GDM1 (cell line): Measurements from ENCODE around the gene RCCD1.

Source experiments
- DNase-seq: peaks from one replicate; lab custom pipeline; 2025; lab: John Stamatoyannopoulos, UW

The RCCD1 gene

GRCh38 chr15:90945091-90945490 lies 9.6 kb upstream of the RCCD1 start:
- no peak for DNase-seq

GRCh38 chr15:90946538-90946937 lies 8.1 kb upstream of the RCCD1 start:
- DNase-seq, result no peak

DNA sequence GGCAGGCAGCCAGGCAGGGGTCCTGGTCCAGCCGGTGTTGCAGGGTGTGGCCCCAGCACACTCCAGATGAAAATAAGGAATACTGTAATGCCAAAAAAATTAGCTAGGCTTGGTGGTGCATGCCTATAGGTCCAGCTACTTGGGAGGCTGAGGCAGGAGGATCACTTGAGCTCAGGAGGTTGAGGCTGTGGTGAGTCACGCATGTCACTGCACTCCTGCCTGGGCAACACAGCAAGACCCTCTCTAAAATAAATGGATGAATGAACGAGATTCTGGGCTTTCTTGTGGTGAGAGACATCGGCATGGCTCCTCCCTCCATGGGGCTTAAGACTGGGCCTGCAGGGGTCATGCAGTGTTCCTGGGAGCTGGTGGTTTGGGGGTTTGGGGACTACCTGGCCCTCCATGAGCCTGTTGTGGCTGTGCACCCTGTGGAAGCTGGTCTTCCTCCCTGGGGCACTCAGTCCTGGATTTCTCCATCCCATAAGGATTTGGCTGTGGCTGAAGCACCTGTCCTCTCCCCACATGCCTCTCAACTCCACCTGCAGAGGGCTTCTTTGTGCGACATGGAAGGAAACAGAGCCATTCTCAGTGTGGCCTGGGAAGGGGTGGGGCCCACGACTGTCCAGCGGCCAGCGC lies 7.6 kb upstream of the RCCD1 start:
- DNase-seq, result no peak

DNA sequence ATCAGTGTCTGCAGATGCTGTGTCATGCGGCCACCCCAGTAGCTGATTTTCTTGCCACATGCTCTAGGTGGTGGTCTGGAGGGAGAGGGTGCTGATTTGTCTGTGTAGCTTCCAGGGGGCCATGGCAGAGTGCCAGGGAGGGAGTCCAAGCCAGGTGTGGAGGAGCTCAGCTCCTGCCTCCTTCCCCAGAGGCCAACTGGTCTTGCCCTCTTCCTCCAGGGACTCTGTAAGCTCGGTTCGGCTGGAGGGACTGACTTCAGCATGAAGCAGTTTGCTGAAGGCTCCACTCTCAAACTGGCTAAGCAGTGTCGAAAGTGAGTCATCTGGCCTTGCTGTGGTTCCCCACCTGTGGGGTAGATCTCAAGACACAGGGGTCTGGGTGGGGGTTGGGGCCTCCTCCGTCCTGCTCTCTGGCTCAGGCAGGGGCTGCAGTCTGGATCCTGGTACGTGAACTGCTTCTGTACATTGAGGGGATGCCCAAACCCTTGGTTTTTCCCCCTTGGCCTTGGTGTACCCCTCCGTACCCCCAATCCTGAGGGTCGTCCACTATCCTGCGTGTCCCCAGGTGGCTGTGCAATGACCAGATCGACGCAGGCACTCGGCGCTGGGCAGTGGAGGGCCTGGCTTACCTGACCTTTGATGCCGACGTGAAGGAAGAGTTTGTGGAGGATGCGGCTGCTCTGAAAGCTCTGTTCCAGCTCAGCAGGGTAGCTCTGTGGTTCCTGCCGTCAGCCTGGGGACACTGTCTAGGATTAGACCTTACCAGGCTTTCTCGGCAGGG lies 6.9 kb upstream of the RCCD1 start:
- DNase-seq, result no peak

DNA sequence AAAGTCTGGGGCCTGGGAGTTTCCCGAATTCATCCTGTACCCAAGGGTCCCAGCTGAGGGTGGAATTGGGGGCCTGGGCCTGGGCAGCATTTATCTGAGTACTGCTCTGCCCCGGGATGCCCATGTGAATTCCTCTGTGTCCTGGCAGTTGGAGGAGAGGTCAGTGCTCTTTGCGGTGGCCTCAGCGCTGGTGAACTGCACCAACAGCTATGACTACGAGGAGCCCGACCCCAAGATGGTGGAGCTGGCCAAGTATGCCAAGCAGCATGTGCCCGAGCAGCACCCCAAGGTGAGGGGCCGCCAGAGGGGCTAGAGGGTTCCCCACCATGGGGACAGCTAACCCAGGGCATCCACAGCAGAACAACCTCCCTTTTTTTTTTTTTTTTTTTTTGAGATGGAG lies 6.2 kb upstream of the RCCD1 start:
- no peak for DNase-seq

DNA sequence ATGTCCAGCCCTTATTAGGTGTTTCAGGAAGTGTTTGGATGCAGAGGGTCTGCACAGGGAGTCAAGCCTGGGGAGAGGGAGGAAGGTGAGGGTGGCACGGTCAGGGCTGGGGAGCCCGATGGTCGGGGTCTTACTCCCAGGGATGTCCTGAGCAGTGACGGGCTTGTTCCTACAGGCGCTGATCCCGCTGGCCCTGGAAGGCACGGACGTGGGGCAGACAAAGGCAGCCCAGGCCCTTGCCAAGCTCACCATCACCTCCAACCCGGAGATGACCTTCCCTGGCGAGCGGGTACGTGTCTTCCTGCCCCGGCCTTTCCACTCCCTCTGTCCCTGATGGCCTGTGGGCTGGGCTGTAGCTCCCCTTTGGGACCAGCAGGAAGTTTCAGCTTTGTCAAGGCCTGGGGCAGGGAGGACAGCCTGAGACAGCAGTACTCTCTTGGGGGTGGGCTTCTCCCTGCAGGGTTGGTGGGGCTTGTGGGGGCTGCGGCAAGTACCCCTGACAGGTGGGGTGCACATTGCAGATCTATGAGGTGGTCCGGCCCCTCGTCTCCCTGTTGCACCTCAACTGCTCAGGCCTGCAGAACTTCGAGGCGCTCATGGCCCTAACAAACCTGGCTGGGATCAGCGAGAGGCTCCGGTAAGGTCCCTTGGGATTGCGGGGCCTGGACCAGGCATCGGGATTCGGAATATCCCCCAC lies 4.6 kb upstream of the RCCD1 start:
- DNase-seq, result no peak

DNA sequence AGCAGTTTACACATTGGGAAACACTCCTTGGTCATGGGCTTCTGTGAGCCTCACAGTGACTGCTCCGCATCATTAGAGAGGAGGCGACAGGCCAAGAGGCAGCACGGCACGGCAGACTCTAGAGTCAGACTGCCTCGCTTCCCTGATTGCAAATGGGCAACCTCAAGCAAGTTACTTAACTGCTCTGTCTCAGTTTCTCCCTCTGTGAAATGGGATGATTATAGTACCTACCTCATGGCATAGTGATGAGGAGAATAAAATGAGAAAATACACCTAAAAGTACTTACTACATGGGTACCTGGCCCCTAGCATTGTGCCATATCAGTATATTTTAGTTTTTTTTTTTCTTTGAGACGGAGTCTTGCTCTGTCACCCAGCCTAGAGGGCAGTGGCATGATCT lies 4.0 kb upstream of the RCCD1 start:
- no peak for DNase-seq

- DNase-seq, result no peak
Observed at GRCh38 chr15:90952901-90953677, 1.6 kb upstream of the RCCD1 start.

GRCh38 chr15:90953947-90954711 lies 555 bp upstream of the RCCD1 start:
- no peak for DNase-seq

DNA sequence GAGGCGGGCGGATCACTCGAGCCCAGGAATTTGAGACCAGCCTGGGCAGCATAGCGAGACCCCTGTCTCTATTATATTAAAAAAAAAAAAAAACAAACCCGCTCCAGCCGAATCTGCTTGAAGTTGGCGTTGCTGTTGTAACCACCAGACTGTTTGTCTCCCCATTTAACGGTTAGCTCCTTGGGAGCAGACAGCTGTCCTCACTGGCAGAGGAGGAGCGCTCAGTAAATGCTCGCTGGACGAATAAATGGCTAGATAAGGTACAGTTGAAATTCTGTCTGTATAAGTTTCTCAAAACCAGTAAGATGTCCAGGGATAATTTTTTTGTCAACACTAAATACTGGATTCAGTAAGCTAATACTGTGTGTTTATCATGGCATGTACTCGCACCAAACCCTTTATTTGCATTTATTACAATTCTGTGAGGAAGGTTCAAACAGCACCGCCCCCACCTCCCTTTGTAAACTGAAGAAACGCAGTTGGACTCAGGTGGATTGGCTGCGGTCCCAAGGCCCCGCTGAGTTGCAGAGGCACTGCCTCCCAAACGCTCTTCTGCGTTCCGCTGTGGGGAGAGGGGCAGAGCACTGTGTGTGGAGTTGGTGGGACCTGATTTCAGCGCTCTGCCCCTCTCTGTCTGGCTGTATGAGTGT lies 1.1 kb downstream of the RCCD1 start:
- DNase-seq, result no peak

DNA sequence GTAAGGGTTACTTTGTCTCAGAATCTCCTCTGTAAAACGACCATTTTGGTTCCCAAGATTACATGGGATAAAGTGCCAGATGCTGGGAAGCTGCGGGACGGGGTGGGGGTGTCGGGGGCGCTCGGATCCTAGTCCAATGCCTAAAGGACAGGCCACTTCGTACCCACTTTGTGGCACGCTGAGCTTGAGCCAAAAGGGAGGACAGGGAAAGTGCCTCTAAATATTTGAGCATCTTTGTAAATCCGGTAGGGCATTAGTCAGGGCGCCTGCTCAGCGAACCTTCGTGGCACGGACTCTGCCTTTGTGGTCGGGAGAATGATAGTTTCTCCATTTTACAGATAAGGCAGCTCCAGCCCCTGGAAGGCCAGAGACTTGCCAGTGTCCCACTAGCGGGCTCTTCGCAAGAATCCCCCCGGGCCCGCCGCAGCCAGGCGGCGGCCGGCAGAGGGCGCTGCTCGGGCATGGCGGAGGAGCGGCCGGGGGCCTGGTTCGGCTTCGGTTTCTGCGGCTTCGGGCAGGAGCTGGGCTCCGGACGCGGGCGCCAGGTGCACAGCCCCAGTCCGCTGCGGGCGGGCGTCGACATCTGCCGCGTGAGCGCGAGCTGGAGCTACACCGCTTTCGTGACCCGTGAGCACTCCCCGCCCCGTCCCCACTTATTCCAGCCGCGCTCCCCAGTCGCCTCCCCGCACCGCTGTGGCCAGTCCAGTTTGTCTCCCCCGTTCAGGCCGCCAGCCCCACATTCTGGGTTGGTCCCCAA lies 1.8 kb downstream of the RCCD1 start:
- no peak for DNase-seq

GRCh38 chr15:90957031-90957790 lies 2.5 kb downstream of the RCCD1 start:
- no peak for DNase-seq

DNA sequence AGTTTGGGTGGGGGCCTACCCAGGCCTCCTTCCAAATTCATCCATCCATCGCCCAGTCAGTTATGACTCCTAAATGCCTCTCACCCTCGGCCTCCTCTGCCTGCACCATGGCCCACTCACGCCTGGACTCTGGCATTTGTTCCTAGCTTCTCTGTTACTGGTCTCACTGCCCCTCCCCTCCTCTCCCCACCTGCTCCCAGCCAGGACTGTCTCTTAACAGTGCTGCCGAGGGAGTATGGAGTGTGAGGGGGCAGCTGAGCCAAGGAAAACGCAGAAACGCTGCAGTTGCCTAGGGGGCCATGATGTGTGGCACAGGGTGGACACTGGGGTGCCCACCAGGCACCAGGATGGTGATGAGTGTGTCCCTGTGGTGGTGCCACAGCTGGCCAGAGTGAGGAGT lies 3.1 kb downstream of the RCCD1 start:
- no peak for DNase-seq

GRCh38 chr15:90959028-90959595 lies 4.4 kb downstream of the RCCD1 start:
- no peak for DNase-seq

- DNase-seq, result no peak
Observed at GRCh38 chr15:90959894-90960293, 5.2 kb downstream of the RCCD1 start.

GRCh38 chr15:90960298-90961091 lies 5.8 kb downstream of the RCCD1 start:
- DNase-seq, result no peak

DNA sequence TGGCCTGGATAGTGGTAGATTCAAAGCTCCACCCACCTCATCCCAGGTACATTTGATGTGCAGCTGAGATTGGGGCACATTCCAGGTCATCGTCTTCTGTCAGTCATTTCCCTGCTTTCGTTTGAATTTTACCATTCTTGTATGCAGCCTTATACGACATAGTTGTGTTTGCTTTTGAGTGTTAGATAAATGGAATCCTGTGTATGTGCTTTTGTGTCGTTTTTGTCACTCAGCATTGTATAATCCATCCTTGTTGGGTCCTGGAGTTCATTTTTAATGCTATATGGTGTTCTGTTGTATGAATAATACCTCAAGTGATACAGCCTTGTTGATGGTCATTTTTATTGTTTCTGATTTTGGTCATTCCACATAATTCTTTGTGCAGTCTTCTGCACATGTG lies 7.3 kb downstream of the RCCD1 start:
- DNase-seq, result no peak

GRCh38 chr15:90966262-90966661 lies 11.6 kb downstream of the RCCD1 start:
- no peak for DNase-seq
